HG02798 (cell line): Measurements from ENCODE around the gene FOXL3.

ENCODE experiments used
- ATAC-seq: cut with Tn5 transposase; IDR thresholded peaks from one replicate; pipeline ENCODE4 v1.9.1; 2021; ENCODE audit warnings: mild to moderate bottlenecking; ENCODE audit not compliant: unreplicated experiment, poor library complexity

Gene FOXL3

GRCh38 chr7:300048-300447 is 10.1 kb downstream of the FOXL3 start:
- no peak for ATAC-seq

DNA sequence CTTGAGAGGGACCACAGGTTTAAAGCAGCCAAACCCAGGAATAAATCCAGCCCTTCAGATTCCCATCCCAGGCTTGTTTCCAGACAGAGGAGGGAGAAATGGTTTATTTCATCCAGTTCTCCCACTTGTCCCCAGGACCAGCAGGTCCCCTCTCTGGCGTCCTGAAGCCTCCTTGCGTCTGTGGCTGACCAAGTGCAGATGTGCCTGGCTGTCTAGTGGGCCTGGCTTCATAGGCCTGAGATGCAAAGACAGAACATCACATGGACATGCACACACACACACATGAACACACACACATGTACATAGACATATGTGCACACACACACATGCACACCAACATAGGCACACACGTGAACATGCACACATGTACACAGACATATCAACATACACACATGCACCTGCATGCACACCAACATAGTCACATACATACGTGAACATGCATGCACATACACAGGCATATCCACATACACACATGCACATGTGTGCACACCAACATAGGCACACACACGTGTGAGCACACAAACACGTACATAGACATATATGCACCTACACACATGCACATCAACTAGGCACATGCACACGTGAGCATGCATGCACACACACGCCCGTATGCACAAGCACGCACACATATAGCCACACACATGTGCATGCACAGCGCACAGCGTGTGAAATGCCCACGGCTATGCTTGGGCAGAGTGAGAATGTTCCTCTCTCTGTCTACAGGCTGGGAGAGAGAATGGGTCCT is 10.7 kb downstream of the FOXL3 start:
- no peak for ATAC-seq

- ATAC-seq = no peak
These were observed 11.5 kb downstream of the FOXL3 start for GRCh38 chr7:301291-302053.

- no peak for ATAC-seq
These were observed 12.4 kb downstream of the FOXL3 start for GRCh38 chr7:302054-302992.

DNA sequence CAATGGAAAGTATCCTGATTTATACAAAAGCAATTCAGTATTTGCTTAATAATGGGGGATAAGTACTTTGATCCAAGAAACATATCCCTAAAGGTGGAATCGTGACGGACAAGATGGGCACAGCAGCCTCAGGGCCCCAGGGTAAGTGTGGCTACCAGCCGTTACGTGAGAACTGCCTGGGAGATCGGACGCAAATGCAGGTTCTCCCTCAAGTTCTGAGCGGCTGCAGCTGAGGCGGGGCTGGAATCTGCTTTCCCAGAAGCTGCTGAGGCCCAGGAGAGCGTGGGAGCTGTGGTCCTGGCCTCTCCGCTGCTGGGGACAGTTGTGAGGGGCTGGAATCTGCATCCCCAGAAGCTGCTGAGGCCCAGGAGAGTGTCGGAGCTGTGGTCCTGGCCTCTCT is 13.5 kb downstream of the FOXL3 start:
- no peak for ATAC-seq

DNA sequence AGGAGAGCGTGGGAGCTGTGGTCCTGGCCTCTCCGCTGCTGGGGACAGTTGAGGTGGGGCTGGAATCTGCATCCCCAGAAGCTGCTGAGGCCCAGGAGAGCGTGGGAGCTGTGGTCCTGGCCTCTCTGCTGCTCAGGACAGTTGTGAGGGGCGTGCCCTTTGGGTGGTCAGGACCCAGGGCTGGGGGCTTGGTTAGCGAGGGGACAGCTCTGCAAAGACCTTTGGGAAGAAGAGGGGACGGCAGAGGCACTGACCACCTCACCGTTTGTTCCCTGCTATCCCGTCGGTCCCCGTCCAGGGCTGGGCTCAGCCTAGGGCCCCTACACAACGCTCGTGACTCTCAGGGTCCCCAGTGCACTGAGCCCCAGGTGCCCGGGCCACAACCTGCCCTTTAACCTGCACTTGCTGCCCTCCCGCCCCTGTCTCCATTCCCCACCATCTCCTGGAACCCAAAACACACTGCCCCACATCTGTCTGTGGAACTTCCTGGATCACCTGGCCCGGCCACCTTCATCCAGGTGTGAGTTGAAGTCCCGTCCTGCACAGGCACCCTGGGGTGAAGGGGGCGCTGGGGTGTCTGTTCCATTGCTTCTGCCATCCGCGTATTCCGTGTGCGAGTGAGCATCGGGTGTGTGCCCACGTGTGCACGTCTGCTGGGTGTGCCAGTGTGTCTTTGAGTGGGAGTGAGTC is 14.1 kb downstream of the FOXL3 start:
- ATAC-seq = no peak

DNA sequence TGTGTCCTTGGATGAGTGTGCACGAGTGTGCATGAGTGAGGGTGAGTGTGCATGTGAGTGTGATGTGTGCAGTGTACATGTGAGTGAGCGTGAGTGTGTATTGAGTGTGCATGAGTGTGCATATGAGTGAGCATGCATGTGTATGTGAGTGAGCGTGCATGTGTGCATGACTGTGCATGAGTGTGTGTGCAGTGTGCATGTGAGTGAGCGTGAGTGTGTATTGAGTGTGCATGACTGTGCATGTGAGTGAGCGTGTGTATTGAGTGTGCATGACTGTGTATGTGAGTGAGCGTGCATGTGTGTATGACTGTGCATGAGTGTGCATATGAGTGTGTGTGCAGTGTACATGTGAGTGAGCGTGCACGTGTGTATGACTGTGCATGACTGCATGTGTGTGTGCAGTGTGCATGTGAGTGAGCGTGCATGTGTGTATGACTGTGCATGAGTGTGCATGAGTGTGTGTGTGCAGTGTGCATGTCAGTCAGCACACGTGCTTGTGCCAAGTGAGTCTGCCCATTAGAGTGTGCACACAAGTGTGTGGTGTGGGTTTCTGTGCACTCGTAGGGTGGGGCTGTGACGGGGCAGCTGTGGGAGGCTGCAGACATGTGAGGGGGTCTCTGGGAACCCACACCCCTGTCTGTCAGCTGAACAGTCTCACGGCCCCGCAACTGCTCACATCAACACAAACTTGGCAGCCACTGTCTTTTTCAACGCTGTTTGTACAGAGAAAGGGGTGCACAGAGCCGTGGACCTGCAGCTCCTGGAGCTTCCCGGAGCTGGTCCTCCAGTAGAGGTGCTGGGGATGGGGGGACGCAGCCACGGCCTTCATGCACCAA is 14.8 kb downstream of the FOXL3 start:
- no peak for ATAC-seq

GRCh38 chr7:305410-306151 is 15.6 kb downstream of the FOXL3 start:
- no peak for ATAC-seq

GRCh38 chr7:307970-308369 is 18.0 kb downstream of the FOXL3 start:
- no peak for ATAC-seq

DNA sequence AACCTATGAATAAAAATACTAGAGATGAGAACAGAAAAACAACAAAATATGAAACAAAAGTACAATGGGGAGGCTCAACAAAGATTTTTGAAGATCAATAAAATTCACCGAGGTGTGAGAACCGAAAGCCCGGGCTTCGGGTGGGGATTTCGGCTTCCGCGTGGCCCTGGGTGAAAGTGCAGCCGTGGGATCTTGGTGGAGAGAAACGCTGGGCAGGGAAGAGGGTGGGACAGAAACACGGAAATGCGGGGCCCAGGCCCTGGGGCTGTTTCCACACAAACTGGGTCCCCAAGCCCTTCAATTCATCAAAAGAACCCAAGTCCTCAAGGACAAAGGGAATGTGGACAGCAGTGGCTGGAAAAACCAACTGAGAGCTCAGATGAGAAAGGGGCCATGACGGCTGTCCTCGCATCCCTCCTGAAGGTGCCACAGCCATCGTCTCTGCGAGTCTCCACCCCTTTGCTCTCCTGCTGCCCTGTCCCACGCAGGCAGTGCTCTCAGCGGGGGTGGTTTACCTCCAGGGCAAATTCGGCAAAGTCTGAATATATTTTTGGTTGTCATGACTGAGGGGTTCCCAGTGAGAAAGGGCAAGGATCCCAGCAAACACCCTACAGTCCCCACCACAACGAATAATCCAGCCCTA is 19.7 kb downstream of the FOXL3 start:
- no peak for ATAC-seq

GRCh38 chr7:311131-311680 is 21.2 kb downstream of the FOXL3 start:
- no peak for ATAC-seq

GRCh38 chr7:311796-312195 is 21.8 kb downstream of the FOXL3 start:
- no peak for ATAC-seq

GRCh38 chr7:312424-312823 is 22.5 kb downstream of the FOXL3 start:
- no peak for ATAC-seq

DNA sequence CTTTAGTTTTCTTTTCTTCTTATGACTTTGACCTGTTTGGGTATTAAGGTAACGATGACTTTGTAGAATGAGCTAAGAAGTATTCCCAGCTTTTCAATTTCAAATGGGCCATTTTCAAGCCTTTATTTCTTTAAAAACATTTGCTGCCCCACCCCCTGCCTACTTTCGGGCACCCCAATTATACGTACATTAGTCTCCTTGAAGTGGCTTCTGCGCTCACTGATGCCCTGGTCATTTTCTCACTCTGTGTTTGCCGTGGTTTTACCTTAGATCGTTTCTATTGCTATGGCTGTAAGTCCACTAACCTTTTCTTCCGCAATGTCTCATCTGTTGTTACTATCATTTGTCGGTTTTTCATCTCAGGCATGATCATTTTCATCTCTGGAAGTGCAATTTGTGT is 24.9 kb downstream of the FOXL3 start:
- no peak for ATAC-seq

GRCh38 chr7:315516-316265 is 25.7 kb downstream of the FOXL3 start:
- no peak for ATAC-seq

GRCh38 chr7:317643-318405 is 27.9 kb downstream of the FOXL3 start:
- ATAC-seq = no peak

GRCh38 chr7:318476-318875 is 28.5 kb downstream of the FOXL3 start:
- ATAC-seq = no peak
